Measurements from ENCODE around the gene FBXL7. TPM values are rescaled to one million over a fixed set of nuclear protein-coding genes. Genes with fewer than 3 reads are reported as not detected.

The FBXL7 gene
- total RNA-seq, 4 donors from 2014 or later = 14.2 to 32.1 (median 24.9) TPM

DNA sequence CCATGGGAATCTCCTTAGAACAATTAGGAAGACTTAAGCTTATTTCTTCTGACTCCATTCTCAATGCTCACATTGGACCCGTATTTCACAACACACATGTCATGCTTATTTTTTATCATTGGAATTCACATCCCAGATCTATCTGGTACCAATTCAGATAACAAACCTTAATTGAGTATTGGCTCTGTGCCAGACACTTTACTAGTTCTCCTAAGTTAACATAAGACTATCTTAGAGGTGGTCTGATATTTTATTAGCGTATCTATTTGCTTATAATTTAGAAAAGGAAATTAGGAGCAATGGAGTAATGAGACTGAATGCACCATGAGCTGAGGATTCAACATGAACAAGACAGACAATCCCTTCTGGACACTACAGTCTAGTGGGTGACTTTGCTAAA is 45.1 kb downstream of the FBXL7 start:
- H3K9me3 ChIP-seq = no peaks in the 10 kb centered on the region
- H3K27me3 ChIP-seq = no peaks in the 10 kb centered on the region
- no peaks in the 10 kb centered on the region for H3K36me3 ChIP-seq
- TF ChIP-seq POLR2A (IDR thresholded peaks at IDR 0.05) (no peak), POLR2AphosphoS5 (IDR thresholded peaks at IDR 0.05) (no peak), EP300 (IDR thresholded peaks at IDR 0.05) (no peak)
- TF ChIP-seq, protein P1, sequence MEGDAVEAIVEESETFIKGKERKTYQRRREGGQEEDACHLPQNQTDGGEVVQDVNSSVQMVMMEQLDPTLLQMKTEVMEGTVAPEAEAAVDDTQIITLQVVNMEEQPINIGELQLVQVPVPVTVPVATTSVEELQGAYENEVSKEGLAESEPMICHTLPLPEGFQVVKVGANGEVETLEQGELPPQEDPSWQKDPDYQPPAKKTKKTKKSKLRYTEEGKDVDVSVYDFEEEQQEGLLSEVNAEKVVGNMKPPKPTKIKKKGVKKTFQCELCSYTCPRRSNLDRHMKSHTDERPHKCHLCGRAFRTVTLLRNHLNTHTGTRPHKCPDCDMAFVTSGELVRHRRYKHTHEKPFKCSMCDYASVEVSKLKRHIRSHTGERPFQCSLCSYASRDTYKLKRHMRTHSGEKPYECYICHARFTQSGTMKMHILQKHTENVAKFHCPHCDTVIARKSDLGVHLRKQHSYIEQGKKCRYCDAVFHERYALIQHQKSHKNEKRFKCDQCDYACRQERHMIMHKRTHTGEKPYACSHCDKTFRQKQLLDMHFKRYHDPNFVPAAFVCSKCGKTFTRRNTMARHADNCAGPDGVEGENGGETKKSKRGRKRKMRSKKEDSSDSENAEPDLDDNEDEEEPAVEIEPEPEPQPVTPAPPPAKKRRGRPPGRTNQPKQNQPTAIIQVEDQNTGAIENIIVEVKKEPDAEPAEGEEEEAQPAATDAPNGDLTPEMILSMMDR (IDR thresholded peaks at IDR 0.05) = no peak
- peaks cover 0 to 5% (median 0%) of the 10 kb centered on the region in 3 donors for H3K4me1 ChIP-seq
- no peak for ATAC-seq
- H3K27ac ChIP-seq = no peak overlapping the region
- no peak overlapping the region for H3K4me3 ChIP-seq
- 95 to 100% methylated on average over 1 to 2 of the region's 2 CpGs for WGBS, 2 donors (ENCODE audit: low coverage in 1 of 2)

DNA sequence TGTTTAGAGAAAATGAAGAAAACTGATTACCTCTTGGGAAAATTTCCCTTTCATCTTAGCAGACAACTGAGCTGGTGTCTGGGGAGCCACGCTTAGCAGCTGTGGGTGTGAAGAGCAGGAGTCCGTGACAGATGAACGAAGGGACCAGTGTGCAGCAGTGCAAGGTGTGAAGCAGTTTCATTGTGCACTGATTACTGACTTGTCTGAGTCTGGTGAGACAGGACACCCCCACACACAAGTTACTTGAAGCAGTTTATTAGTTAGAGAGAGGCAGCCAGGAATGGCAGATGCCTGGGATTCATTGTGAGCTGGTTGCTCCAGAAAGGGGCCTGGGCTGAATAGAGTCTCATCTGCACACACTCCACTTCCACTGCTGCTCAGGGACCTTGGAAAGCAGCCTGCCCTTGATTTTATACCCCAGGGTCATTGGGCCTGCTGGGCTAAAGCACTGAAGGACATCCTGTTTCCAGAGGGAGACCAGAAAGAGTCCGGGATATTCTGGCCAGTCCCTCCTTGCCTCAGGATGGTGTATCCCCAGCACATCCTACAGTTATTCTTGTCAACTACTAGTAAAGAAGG is 47.4 kb downstream of the FBXL7 start:
- Histone ChIP-seq H3K27ac (no peak overlapping the region), H3K4me3 (no peak overlapping the region), H3K27me3 (no peaks in the 10 kb centered on the region), H3K36me3 (no peaks in the 10 kb centered on the region), H3K4me1 (peaks cover 0 to 14% (median 0%) of the 10 kb centered on the region in 3 donors), H3K9me3 (no peaks in the 10 kb centered on the region)
- TF ChIP-seq EP300 (IDR thresholded peaks at IDR 0.05) (no peak), POLR2A (IDR thresholded peaks at IDR 0.05) (no peak), POLR2AphosphoS5 (IDR thresholded peaks at IDR 0.05) (no peak)
- TF ChIP-seq, protein P1 (IDR thresholded peaks at IDR 0.05) = no peak
- WGBS, 2 donors (ENCODE audit: low coverage in 1 of 2) = 90% methylated on average over 3 of the region's 4 CpGs
- no peak for ATAC-seq

DNA sequence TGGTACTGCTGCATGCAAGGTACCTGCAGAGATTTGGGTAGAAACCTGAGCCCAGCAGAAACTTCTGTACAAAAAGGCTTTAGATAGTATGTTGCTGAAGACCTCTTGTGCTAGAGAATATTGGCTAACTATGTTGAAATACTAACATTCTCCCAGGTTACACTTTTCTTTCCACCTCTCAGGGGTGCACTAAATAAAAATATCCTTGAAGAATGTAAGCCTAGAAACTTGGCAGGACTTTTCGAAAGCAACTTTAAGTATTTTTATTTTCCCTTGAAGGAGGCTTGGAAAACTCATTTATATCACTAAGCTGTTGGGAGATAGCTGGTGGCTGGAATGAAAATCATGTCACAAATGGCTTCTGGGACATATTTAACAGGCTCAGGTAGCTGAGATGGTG is 50.0 kb downstream of the FBXL7 start:
- H3K9me3 ChIP-seq = no peaks in the 10 kb centered on the region
- H3K27ac ChIP-seq = no peak overlapping the region
- 23 to 55% methylated on average over 1 of the region's 1 CpG for WGBS, 2 donors (ENCODE audit: low coverage in 1 of 2)
- no peak for ATAC-seq
- H3K4me1 ChIP-seq = peaks cover 0 to 14% (median 0%) of the 10 kb centered on the region in 3 donors
- no peaks in the 10 kb centered on the region for H3K27me3 ChIP-seq
- no peak for TF ChIP-seq POLR2A (IDR thresholded peaks at IDR 0.05)
- TF ChIP-seq, protein P1 (IDR thresholded peaks at IDR 0.05) = no peak
- no peak for TF ChIP-seq EP300 (IDR thresholded peaks at IDR 0.05)
- no peak for TF ChIP-seq POLR2AphosphoS5 (IDR thresholded peaks at IDR 0.05)
- H3K4me3 ChIP-seq = no peak overlapping the region
- no peaks in the 10 kb centered on the region for H3K36me3 ChIP-seq

DNA sequence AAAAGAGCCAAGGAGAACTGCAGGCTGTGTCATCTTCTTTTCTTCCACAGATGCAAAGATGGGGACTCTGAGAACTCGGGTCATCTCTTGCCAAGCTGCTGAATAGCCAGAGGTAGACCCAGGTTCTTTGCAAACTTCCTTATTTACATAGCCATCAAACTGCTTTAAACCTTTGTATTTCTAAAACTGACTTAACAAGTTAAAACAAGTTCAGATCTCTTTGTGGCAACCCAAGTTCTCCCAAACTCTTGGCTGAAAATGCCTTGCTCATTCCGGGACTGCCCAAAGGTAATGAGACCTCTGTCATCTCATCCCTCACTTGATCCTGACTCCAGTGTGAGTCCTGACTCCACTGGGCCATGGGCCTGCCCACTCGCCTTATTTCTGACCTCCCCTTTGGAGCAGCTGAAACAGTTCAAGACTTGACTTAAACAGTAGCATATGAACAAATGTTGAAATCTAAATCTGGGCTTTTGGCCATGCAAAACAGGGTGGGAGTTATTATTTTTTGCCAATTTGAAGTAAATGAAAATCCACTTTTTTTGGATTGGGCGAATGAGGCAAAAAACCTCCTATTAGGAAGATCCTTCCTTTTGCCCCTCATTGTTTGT is 50.6 kb downstream of the FBXL7 start:
- peaks cover 0 to 14% (median 0%) of the 10 kb centered on the region in 3 donors for H3K4me1 ChIP-seq
- H3K9me3 ChIP-seq = no peaks in the 10 kb centered on the region
- H3K4me3 ChIP-seq = no peak overlapping the region
- 57 to 86% methylated on average over 2 to 4 of the region's 4 CpGs for WGBS, 2 donors (ENCODE audit: low coverage in 1 of 2)
- TF ChIP-seq POLR2A (IDR thresholded peaks at IDR 0.05) (no peak), EP300 (IDR thresholded peaks at IDR 0.05) (no peak), POLR2AphosphoS5 (IDR thresholded peaks at IDR 0.05) (no peak)
- TF ChIP-seq, protein P1 (IDR thresholded peaks at IDR 0.05) = no peak
- H3K27ac ChIP-seq = no peak overlapping the region
- no peaks in the 10 kb centered on the region for H3K36me3 ChIP-seq
- no peak for ATAC-seq
- H3K27me3 ChIP-seq = no peaks in the 10 kb centered on the region

- ATAC-seq = no peak
- WGBS, 2 donors (ENCODE audit: low coverage in 1 of 2) = 68% methylated on average over 4 of the region's 4 CpGs; no CpG with 5 or more reads in 1 of the 2 donors
- no peaks in the 10 kb centered on the region for H3K36me3 ChIP-seq
- H3K9me3 ChIP-seq = no peaks in the 10 kb centered on the region
- no peak overlapping the region for H3K4me3 ChIP-seq
- peaks cover 0 to 14% (median 0%) of the 10 kb centered on the region in 3 donors for H3K4me1 ChIP-seq
- H3K27ac ChIP-seq = no peak overlapping the region
- no peaks in the 10 kb centered on the region for H3K27me3 ChIP-seq
- no peak for TF ChIP-seq POLR2AphosphoS5 (IDR thresholded peaks at IDR 0.05)
- TF ChIP-seq, protein P1 (IDR thresholded peaks at IDR 0.05) = no peak
- TF ChIP-seq POLR2A (IDR thresholded peaks at IDR 0.05) = no peak
- TF ChIP-seq EP300 (IDR thresholded peaks at IDR 0.05) = no peak
Observed at GRCh38 chr5:15551113-15551504, 51.1 kb downstream of the FBXL7 start.
